Keratinocyte (primary cell): Measurements from ENCODE around the gene APC.

Source experiments
- EZH2 ChIP-seq: IDR thresholded peaks from one replicate; pipeline ENCODE4 v1.6.1; 2012; ENCODE audit warnings: inconsistent platforms, mild to moderate bottlenecking, low read length, moderate library complexity
- TF ChIP-seq, protein P1 (sequence below), 3 experiments: IDR thresholded peaks in 1 of 3; conservative IDR thresholded peaks in 1 of 3; optimal IDR thresholded peaks in 1 of 3; 2 replicates in 2 of 3; 3 replicates in 1 of 3; pipeline versions ENCODE3 to v1.5.1; 2011; ENCODE audit warnings: low read length in 3 of 3, mild to moderate bottlenecking in 3 of 3, moderate library complexity in 2 of 3, control low read depth in 1 of 3, inconsistent platforms in 1 of 3; ENCODE audit not compliant: insufficient read depth in 2 of 3; ENCODE audit errors: extremely low read depth in 1 of 3

DNA sequence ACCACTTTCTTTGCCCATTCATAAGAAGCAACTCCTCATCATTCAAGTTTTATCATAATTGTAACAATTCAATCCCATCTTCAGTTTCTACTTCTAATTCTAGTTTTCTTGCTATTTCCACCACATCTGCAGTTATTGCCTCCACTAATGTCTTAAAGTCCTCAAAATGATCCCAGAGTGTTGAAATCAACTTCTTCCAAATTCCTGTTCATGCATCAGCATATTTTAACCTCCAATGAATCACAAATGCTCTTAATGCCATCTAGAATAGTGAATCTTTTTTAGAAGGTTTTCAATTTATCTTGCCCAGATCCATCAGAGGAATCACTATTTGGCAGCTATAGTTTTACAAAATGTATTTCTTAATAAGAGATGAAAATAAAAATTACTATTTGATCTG is 120.2 kb downstream of the APC start:
- TF ChIP-seq, protein P1, sequence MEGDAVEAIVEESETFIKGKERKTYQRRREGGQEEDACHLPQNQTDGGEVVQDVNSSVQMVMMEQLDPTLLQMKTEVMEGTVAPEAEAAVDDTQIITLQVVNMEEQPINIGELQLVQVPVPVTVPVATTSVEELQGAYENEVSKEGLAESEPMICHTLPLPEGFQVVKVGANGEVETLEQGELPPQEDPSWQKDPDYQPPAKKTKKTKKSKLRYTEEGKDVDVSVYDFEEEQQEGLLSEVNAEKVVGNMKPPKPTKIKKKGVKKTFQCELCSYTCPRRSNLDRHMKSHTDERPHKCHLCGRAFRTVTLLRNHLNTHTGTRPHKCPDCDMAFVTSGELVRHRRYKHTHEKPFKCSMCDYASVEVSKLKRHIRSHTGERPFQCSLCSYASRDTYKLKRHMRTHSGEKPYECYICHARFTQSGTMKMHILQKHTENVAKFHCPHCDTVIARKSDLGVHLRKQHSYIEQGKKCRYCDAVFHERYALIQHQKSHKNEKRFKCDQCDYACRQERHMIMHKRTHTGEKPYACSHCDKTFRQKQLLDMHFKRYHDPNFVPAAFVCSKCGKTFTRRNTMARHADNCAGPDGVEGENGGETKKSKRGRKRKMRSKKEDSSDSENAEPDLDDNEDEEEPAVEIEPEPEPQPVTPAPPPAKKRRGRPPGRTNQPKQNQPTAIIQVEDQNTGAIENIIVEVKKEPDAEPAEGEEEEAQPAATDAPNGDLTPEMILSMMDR (optimal IDR thresholded peaks at IDR 0.05 in 1 of 3, IDR thresholded peaks at IDR 0.05 in 1 of 3, conservative IDR thresholded peaks at IDR 0.05 in 1 of 3; ENCODE audit: extremely low read depth in 1 of 3, insufficient read depth in 2 of 3, low read length in 3 of 3) = no peak
- TF ChIP-seq EZH2 = no peak
